HCEC 1CT (cell line): ENCODE results near the gene SLPI.

Source experiments
- DNase-seq: peaks from one replicate; pipeline ENCODE4 v3.0.0-alpha.2; 2017

SLPI gene

DNA sequence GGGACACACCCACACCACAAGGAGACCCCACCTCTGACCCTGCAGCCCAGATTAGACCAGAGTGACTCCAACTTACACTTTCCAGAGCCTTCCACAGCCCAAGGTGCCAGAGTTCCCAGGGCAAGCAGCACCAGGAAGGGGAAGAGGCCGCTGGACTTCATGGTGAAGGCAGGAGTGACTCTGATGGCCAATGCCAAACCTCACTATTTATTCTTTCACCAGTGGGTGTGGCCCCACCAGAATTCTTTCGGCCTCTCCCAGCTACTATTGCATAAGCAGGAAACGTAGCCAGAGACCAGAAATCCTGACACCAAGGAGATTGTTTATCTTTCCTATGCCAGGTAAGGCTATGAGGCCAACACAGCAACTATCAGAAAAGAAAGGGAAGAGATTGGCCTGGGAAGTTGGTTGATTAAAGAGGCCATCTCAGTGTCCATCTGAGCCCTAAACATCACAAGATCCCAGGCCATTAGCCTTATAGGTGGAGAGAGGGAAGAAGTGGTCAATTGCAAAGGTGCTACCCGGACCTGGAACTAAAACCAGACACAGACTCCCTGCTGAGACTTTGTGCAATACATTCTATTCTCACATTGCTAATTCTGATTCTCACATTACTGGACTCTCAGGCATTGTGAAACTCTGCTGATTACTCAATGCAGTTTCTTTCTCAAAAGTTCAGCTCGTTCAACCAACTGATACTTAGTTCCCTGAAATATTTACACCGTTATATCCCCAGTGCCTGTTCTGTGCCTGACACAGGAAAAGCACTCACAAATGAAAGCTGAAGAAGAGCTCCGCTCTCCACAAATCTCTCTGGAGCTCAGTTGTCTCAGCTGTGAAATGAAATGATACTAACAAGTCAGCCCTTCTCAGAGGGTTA lies at the start of gene SLPI:
Gene SLPI, minus strand, starts transcription at position 182 of the 880 bp plus-strand sequence. Its CDS starts 21 bp downstream, at position 161.
- peak; percentile 26 for DNase-seq

DNA sequence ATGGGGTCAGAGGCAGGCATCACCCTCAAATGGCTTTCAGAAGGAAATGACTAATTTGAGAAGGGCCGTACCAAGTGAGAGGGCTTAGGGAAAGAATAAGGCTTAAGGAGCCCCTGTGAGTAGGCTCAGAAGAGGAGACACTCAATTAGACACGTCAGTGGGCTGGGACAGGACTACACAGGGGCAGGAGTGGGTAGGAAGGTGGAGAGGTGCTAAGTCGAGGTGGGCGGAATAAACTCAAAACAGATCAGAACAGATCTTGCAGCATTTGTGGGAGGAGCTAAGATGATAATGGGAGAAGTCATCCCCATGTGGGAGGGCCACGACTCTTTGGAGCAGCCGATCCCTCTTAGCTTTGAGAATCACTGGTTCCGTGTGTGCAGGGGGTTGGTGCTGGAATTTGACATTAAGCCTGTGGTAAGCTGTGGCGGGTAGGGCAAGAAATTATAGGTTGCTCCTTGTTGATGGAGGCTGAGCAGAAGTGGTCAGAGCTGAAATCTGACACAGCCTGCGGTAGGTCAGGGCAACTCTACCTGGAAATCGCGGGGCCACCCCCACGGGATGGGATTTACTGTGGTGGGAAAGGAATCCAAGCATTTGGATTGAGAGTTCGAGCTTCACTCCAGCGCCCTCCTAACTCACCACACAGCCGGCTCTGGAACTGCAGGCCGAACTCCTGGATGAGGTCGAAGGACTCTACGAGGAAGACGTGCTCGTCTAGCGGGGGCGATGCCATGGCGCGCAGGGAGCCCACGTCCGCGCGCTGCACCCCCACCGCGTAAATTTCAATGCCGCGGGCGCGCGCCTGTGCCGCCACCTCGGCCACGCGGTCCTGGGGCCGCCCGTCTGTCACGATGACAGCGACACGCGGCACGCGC lies 49.5 kb upstream of the SLPI start:
- DNase-seq, result no peak

GRCh38 chr20:45301824-45302271 lies 47.5 kb upstream of the SLPI start:
- DNase-seq, result no peak

GRCh38 chr20:45300961-45301360 lies 46.6 kb upstream of the SLPI start:
- DNase-seq, result peak; percentile 34

DNA sequence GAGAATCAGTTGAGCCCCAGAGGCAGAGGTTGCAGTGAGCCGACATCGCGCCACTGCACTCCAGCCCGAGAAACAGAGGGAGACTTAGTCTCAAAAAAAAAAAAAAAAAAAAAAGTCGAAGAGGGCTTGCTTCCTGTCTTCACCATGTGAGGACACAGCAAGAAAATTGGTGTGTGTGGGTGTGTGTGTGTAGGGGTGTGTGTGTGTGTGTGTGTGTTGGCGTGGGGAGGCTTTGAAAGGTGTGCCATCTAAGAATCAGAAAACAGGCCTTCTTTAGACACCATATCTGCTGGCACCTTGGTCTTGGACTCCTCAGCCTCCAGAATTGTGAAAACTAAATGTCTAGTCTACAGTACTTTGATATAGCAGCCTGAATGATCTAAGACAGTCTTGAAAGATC lies 45.4 kb upstream of the SLPI start:
- no peak for DNase-seq

DNA sequence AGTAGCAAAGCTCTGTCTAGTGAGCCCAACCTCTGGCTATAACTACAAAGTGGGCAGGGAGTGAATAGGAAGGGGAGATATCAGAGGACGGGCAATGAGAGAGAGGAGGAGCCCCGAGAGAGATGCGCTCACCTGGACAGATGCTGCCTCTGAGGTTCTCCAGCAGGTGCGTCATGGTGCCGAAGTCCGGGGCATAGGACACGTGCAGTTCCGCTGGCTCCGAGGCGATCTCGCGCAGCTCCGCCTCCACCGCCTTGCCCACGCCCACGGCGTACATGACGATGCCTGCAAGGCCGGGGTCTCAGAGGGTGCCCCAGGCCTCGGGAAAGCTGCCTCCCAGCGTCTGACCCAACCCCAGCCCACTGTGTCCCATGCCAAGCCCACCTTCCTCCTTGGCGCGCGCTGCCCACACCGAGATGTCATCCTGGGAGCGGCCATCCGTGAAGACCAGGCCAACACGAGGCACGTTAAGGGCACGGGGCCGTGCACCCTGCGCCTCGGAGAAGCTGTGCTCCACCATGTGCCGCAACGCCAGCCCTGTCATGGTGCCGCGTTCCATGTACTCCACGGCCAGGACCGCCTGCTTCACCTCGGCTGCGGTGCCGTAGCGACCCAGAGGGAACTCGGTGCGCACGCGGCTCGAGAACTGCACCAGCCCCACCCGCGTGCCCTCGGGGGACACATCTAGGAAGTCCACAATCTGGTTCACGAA lies 43.6 kb upstream of the SLPI start:
- no peak for DNase-seq

GRCh38 chr20:45294659-45295058 lies 40.3 kb upstream of the SLPI start:
- no peak for DNase-seq

GRCh38 chr20:45294003-45294368 lies 39.6 kb upstream of the SLPI start:
- no peak for DNase-seq

- peak; percentile 29 for DNase-seq
Observed at GRCh38 chr20:45293041-45294002, 39.0 kb upstream of the SLPI start.

DNA sequence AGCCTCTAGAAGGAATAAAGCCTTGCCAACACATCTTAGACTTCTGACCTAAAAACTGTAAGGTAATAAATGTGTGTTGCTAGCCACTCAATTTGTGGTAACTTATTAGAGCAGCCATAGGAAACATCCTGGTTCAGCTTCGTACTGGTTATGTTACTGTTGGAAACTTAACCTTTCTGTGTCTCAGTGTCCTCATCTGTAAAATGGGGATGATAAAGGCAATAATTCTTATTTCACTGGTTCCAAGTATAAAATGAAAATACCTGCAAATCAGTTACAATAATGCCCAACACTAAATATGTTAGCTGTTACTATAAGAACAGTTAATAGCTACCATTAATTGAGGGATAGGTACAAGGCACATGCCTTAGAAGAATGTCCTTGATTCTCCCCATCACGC lies 38.0 kb upstream of the SLPI start:
- no peak for DNase-seq

DNA sequence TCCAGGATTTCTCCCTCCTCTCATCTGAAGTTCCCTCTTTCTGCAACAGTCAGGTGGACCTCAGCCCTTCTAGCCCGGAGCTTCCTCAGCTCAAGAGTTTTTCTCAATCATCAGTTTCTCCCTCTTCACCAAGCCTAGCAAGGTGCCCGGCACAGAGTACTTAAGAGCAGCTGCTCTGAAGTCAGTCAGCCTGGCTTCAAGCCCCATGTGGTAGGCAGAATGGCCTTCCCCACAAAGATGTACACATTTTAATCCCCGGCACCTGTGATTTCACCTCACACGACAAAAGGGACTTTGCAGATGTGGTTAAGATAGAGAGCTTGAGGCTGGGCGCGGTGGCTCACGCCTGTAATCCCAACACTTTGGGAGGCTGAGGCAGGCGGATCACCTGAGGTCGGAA lies 37.2 kb upstream of the SLPI start:
- no peak for DNase-seq

GRCh38 chr20:45290677-45291355 lies 36.5 kb upstream of the SLPI start:
- peak; percentile 58 for DNase-seq

GRCh38 chr20:45289942-45290676 lies 35.7 kb upstream of the SLPI start:
- no peak for DNase-seq

GRCh38 chr20:45288860-45289259 lies 34.5 kb upstream of the SLPI start:
- no peak for DNase-seq

GRCh38 chr20:45288376-45288775 lies 34.0 kb upstream of the SLPI start:
- no peak for DNase-seq

DNA sequence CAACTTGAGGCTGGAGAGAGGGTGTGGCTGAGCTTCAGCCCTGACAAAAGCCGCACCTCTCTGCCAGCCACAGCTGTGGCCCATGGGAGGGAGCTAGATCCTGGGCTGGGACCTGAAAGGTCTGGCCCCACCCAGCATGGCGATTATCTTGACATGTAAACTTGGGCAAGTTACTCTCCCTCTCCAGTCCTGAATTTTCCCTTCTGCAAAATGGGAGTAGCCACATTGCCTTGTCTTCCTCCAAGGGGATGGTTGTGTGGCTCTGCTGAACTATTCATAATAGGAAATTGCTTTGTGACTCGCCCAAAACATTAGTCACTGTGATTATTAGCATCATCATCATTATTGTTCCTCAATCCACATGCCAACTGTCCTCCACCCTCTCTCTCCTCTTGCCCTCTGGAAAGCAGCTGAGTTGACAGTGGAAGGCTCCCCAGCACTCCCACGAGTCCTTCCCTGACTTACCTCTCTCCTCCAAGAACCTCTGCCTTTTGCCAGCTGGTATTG lies 29.2 kb upstream of the SLPI start:
- DNase-seq, result no peak

DNA sequence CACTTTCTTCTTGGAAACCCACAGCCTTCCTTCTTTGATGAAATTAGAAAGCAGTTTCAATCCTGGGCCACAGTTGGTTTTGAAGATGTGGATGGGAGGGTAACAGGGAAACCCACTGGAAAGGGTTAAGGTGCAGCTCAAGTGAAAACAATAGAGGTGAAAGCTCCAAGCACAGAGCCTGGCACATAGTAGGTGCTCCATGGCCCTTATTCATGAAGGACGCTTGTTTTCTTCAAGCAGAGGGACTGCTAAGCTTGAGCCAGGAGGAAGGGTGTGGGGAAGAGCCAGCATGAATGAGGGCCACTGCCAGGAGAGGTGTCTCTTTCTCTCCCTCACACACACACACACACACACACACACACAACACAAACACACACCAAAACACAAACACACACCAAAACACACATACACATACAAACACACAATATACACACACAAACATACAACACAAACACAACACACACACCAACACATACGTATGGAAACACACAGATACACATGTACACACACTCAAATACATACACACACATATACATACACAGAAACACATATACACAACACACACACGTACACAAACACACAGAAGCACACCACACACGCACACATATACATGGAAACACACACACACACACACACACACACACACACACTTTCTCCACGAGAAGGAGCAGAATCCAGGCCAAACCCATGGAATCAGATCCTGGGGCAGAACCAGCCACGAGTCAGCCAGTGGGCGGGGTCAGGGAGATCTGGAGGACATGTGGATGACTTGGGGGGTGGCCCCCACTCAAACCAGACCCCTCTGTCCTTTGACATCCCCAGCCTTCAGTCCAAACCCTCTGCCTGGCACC lies 28.6 kb upstream of the SLPI start:
- DNase-seq, result no peak

GRCh38 chr20:45279992-45280391 lies 25.6 kb upstream of the SLPI start:
- DNase-seq, result no peak

GRCh38 chr20:45275338-45275737 lies 21.0 kb upstream of the SLPI start:
- DNase-seq, result no peak
